GM18505 (cell line): Measurements from ENCODE around the gene RHOG.
"Not testable (repeated sequence)": the region's sequence is repeated elsewhere in the genome, so short reads cannot be mapped to it uniquely, and the experiment has no call there.

Experiments used
- ATAC-seq: cut with Tn5 transposase; IDR thresholded peaks from one replicate; pipeline ENCODE4 v1.9.1; 2021; ENCODE audit not compliant: unreplicated experiment
- POLR2A ChIP-seq: IDR thresholded peaks from 4 replicates; pipeline ENCODE4 v1.6.1; 2011; ENCODE audit warnings: borderline replicate concordance; ENCODE audit not compliant: insufficient read depth, insufficient read length; ENCODE audit errors: extremely low read depth

Gene RHOG

GRCh38 chr11:3822312-3822711 is 18.4 kb downstream of the RHOG start:
- no peak for TF ChIP-seq POLR2A

GRCh38 chr11:3820971-3821370 is 19.8 kb downstream of the RHOG start:
- ATAC-seq: no peak
- no peak for TF ChIP-seq POLR2A

More at GRCh38 chr11:3822312-3822711, 18.4 kb downstream of the RHOG start:
- no peak for ATAC-seq

GRCh38 chr11:3817181-3817800 is 23.5 kb downstream of the RHOG start:
- ATAC-seq: no peak
- no peak for TF ChIP-seq POLR2A

DNA sequence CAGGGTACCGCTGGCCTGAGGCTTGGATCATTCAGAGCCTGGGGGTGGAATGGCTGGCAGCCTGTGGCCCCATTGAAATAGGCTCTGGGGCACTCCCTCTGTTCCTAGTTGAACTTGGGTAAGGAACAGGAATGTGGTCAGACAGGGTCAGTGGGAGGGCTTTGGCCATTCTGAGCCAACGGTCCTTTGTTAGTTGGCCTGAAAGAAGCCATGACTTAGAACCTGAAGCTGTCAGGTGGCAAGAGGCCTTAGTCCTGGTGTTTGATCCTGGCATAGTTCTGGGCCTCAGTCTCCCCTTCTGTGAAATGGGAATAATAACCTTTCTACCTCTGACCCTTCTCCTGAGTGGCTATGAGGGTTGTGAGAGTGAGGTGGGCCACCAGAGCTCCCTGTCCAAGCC is 24.1 kb downstream of the RHOG start:
- TF ChIP-seq POLR2A: no peak
- no peak for ATAC-seq

DNA sequence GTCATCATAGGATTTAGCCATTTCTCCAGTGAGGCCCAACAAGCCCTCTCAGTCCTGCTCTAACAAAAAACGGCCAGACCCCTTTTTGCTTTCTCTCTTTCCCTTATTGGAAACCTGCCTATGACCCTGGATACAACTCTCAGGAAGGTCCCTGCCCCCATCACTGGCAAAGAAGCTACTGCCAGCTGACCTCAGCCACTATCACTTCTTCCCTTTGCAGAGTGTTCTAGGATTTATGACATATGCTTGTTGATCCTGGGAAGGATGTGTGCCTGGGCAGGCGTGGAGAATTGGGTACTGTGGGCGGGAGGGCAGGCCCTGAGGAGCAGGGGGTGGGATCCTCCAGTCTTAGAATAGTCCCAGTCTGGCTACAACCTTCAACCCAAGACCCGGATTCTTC is 24.9 kb downstream of the RHOG start:
- no peak for ATAC-seq
- TF ChIP-seq POLR2A: no peak

DNA sequence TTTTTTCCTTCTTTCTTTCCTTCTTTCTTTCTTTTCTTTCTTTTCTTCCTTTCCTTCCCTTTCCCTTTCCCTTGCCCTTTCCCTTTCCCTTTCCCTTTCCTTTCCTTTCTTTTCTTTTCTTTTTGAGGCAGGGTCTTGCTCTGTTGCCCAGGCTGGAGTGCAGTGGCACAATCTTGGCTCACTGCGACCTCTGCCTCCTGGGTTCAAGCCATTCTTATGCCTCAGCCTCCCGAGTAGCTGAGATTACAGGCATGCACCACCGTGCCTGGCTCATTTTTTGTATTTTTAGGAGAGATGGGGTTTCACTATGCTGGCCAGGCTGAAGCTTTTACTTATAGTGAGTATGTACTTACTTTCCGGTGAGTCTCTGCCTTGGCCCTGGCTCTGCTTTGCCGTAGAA is 25.9 kb downstream of the RHOG start:
- not testable (repeated sequence) for ATAC-seq

- TF ChIP-seq POLR2A: no peak
- no peak for ATAC-seq
Observed at GRCh38 chr11:3810951-3811350, 29.8 kb downstream of the RHOG start.

GRCh38 chr11:3810446-3810845 is 30.3 kb downstream of the RHOG start:
- no peak for ATAC-seq
- TF ChIP-seq POLR2A: no peak

GRCh38 chr11:3809624-3809928 is 31.2 kb downstream of the RHOG start:
- ATAC-seq: no peak
- no peak for TF ChIP-seq POLR2A

DNA sequence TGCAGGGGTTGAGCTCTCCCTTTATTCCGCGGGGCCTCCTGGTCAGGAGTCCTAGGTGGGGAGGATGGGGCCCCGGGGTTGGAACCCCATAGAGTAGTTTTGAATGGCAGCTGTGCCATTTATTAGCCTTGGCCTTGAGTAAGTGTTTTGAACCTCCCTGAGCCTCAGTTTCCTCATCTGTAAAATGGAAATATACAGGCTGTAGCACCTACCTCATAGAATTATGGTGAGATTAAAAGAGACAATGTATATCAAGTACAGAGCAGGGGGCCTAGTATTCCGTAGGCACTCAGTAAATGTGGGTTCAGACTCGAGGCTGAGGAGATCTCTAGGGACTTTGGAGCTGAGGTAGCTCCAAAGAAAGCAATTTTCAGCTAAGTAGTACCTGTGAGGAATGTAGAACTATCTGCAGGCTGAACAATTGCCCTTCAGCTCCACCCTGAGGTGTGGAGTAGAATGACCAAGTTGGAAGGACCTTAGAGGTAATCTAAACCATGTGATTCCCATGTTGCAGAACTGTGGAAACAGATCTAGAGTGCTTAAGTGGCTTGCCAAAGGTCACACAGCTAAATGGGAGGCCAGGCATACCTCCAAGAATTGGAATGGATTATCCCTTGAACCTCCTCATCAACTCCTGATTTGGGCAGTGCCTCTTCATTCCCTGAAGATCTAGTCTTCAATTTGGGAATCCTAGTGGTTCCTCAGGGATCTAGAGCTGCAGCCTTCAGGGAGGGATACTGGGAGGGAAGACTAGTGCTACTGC is 31.7 kb downstream of the RHOG start:
- no peak for TF ChIP-seq POLR2A
- ATAC-seq: peak; percentile 59

GRCh38 chr11:3807909-3808860 is 32.6 kb downstream of the RHOG start, which contains the start of gene PGAP2:
Gene PGAP2 (plus strand): TSS chr11:3808560. CDS start chr11:3811260, 2,700 bp downstream.
- peak; percentile 19 for TF ChIP-seq POLR2A
- ATAC-seq: peak; percentile 63

DNA sequence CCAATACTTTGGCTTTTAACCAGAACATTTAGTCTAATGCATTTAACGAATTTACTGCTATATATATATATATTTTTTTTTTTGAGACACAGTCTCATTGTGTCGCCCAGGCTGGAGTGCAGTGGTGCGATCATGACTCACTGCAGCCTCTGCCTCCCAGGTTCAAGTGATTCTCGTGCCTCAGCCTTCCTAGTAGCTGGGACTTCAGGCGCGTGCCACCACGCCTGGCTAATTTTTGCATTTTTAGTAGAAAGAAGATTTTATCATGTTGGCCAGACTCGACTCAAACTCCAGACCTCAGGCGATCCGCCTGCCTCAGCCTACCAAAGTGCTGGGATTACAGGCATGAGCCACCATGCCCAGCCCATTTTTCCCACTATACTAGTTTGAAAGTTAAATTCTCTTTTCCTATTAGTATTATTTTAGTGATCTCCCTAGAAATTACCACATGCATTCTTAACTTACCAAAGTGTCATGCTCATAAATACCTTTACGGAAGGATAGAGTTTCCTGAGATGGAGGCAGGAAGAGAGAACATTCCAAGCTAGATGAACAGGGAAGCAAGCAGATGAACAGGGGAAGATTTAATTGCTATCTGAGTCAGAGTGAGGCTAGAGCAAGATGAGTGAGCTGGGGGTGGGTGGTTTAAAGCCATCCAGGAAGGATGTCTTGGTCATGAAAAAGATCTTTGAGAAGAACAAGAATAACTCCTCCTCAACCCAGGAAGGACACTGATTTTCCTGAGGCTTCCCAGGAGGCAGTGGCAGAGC is 36.8 kb downstream of the RHOG start:
- no peak for ATAC-seq
- no peak for TF ChIP-seq POLR2A
